ENCODE results near the gene CPT1A. TPM values are rescaled to one million over a fixed set of nuclear protein-coding genes. Genes with fewer than 3 reads are reported as not detected.

The CPT1A gene
- polyA plus RNA-seq, 1 donor (not counting 4 experiments of a cell fraction or from before 2014, with no cell fraction given), result 12.9 TPM

GRCh38 chr11:68831124-68831523 is 10.6 kb downstream of the CPT1A start:
- no peak overlapping the region for H3K4me2 ChIP-seq (ENCODE audit: control insufficient read depth, extremely low read depth, insufficient read depth, low read depth, low read length)
- no peaks in the 10 kb centered on the region for H3K4me1 ChIP-seq (ENCODE audit: control insufficient read depth, extremely low read depth, insufficient read depth, low read length)
- no peaks in the 10 kb centered on the region for H4K20me1 ChIP-seq (ENCODE audit: control insufficient read depth, extremely low read depth, insufficient read depth, low read length)
- no peak for FAIRE-seq
- DNase-seq (ENCODE audit: low read depth, low spot score), result no peak
- no peak overlapping the region for H3K27ac ChIP-seq (ENCODE audit: control insufficient read depth, insufficient read depth, low read length)
- H3K9me3 ChIP-seq (ENCODE audit: control insufficient read depth, low read depth, low read length), result no peaks in the 10 kb centered on the region
- H3K79me2 ChIP-seq (ENCODE audit: control insufficient read depth, insufficient read depth, low read length), result peaks cover 18% of the 10 kb centered on the region
- dilution Hi-C loops (cut with MboI; ENCODE audit: extremely low pct_ligation_motif_present, low sequenced_read_pairs), result no loop called here
- H3K9ac ChIP-seq (ENCODE audit: control insufficient read depth, extremely low read depth, insufficient read depth, low read length), result no peak overlapping the region
- H3K27me3 ChIP-seq (ENCODE audit: control insufficient read depth, extremely low read depth, insufficient read depth, low read length), result no peaks in the 10 kb centered on the region
- peaks cover 2 to 6% of the 10 kb centered on the region in 2 experiments for H3K36me3 ChIP-seq (ENCODE audit: control insufficient read depth in 2 of 2, extremely low read depth in 1 of 2, insufficient read depth in 2 of 2, low read length in 2 of 2)
- H2AFZ ChIP-seq (ENCODE audit: control insufficient read depth, low read length), result no peak overlapping the region
- no peak overlapping the region for H3K4me3 ChIP-seq (ENCODE audit: control insufficient read depth in 2 of 3, extremely low read depth in 1 of 3, insufficient read depth in 2 of 3, low read depth in 1 of 3, low read length in 3 of 3)
- TF ChIP-seq EZH2 (IDR thresholded peaks at IDR 0.05; ENCODE audit: low read length) (no peak), CTCF (optimal IDR thresholded peaks at IDR 0.05 in 1 of 3, IDR thresholded peaks at IDR 0.05 in 1 of 3, conservative IDR thresholded peaks at IDR 0.05 in 1 of 3; ENCODE audit: extremely low read depth in 1 of 3, insufficient read depth in 2 of 3, low read length in 3 of 3) (no peak)
- peaks cover 2% of the 10 kb centered on the region for H3K9me1 ChIP-seq (ENCODE audit: control insufficient read depth, extremely low read depth, insufficient read depth, low read length)

DNA sequence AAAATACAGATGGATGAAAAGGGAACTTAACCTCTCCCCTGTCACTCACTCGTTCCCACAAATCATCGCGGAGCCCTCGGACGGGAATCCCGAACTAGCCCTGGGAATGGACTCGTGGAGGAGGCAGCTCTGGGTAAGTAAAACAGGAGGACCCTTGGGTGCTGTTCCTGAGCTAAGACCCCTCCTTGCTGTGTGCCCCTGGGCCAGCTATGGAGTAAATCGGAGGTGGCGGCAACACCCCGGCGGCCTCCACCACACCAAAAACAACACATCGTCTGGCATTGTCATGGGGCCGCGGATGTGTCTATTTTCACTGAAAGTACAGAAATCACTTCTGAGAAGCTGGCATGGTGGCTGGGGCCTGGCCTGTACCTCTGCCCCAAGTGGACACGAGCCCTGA is 12.1 kb downstream of the CPT1A start:
- no peaks in the 10 kb centered on the region for H3K27me3 ChIP-seq (ENCODE audit: control insufficient read depth, extremely low read depth, insufficient read depth, low read length)
- no peaks in the 10 kb centered on the region for H3K9me3 ChIP-seq (ENCODE audit: control insufficient read depth, low read depth, low read length)
- H3K4me3 ChIP-seq (ENCODE audit: control insufficient read depth in 2 of 3, extremely low read depth in 1 of 3, insufficient read depth in 2 of 3, low read depth in 1 of 3, low read length in 3 of 3), result no peak overlapping the region
- DNase-seq (ENCODE audit: low read depth, low spot score) (no peak), FAIRE-seq (no peak)
- TF ChIP-seq CTCF (optimal IDR thresholded peaks at IDR 0.05 in 1 of 3, IDR thresholded peaks at IDR 0.05 in 1 of 3, conservative IDR thresholded peaks at IDR 0.05 in 1 of 3; ENCODE audit: extremely low read depth in 1 of 3, insufficient read depth in 2 of 3, low read length in 3 of 3), result no peak
- TF ChIP-seq EZH2 (IDR thresholded peaks at IDR 0.05; ENCODE audit: low read length), result no peak
- H3K79me2 ChIP-seq (ENCODE audit: control insufficient read depth, insufficient read depth, low read length), result peaks cover 7% of the 10 kb centered on the region
- no peak overlapping the region for H2AFZ ChIP-seq (ENCODE audit: control insufficient read depth, low read length)
- no peaks in the 10 kb centered on the region for H3K4me1 ChIP-seq (ENCODE audit: control insufficient read depth, extremely low read depth, insufficient read depth, low read length)
- peaks cover 2 to 6% of the 10 kb centered on the region in 2 experiments for H3K36me3 ChIP-seq (ENCODE audit: control insufficient read depth in 2 of 2, extremely low read depth in 1 of 2, insufficient read depth in 2 of 2, low read length in 2 of 2)
- H3K9me1 ChIP-seq (ENCODE audit: control insufficient read depth, extremely low read depth, insufficient read depth, low read length), result peaks cover 2% of the 10 kb centered on the region
- no peak overlapping the region for H3K27ac ChIP-seq (ENCODE audit: control insufficient read depth, insufficient read depth, low read length)
- no peak overlapping the region for H3K9ac ChIP-seq (ENCODE audit: control insufficient read depth, extremely low read depth, insufficient read depth, low read length)
- dilution Hi-C loops (cut with MboI; ENCODE audit: extremely low pct_ligation_motif_present, low sequenced_read_pairs), result no loop called here
- H4K20me1 ChIP-seq (ENCODE audit: control insufficient read depth, extremely low read depth, insufficient read depth, low read length), result no peaks in the 10 kb centered on the region
- H3K4me2 ChIP-seq (ENCODE audit: control insufficient read depth, extremely low read depth, insufficient read depth, low read depth, low read length), result no peak overlapping the region
